Keratinocyte (primary cell): ENCODE results near the gene ANKS1B. TPM values are rescaled to one million over a fixed set of nuclear protein-coding genes. Genes with fewer than 3 reads are reported as not detected.

Experiments used
- DNase-seq: peaks from one replicate; pipeline ENCODE4 v3.0.0-alpha.2; 2011; ENCODE audit warnings: low read depth, missing footprints, low spot score
- FAIRE-seq: peaks from 2 replicates; lab custom pipeline; 2011; peaks lifted over from hg19 to GRCh38; lab: Jason Lieb, UNC
- H2AFZ ChIP-seq: 2 replicates; pipeline ENCODE4 v1.6.0; 2012; ENCODE audit warnings: low read length, control low read depth, inconsistent platforms; ENCODE audit not compliant: control insufficient read depth
- H3K27ac ChIP-seq: 2 replicates; pipeline ENCODE4 v1.5.1; 2011; ENCODE audit warnings: low read length; ENCODE audit not compliant: control insufficient read depth, insufficient read depth
- H3K27me3 ChIP-seq: 3 replicates; pipeline ENCODE4 v1.6.0; 2011; ENCODE audit warnings: low read length; ENCODE audit not compliant: control insufficient read depth, insufficient read depth; ENCODE audit errors: extremely low read depth
- H3K36me3 ChIP-seq, 2 experiments: 2 replicates in 1 of 2; 3 replicates in 1 of 2; pipeline ENCODE4 v1.5.1; 2011; ENCODE audit warnings: low read length in 2 of 2, mild to moderate bottlenecking in 1 of 2; ENCODE audit not compliant: control insufficient read depth in 2 of 2, insufficient read depth in 2 of 2; ENCODE audit errors: extremely low read depth in 1 of 2
- H3K4me1 ChIP-seq: 3 replicates; pipeline ENCODE4 v1.5.1; 2011; ENCODE audit warnings: low read length; ENCODE audit not compliant: control insufficient read depth, insufficient read depth; ENCODE audit errors: extremely low read depth
- H3K4me2 ChIP-seq: 3 replicates; pipeline ENCODE4 v1.6.0; 2011; ENCODE audit warnings: low read depth, low read length; ENCODE audit not compliant: control insufficient read depth, insufficient read depth; ENCODE audit errors: extremely low read depth
- H3K4me3 ChIP-seq, 3 experiments: fragments of 200-600 bp in 1 of 3; sonication (generic) in 1 of 3; 2 replicates in 2 of 3; 3 replicates in 1 of 3; pipeline ENCODE4 v1.5.1; 2011 to 2016; ENCODE audit warnings: low read length in 3 of 3, mild to moderate bottlenecking in 3 of 3, control low read depth in 2 of 3, inconsistent platforms in 1 of 3, low read depth in 1 of 3, mixed read lengths in 1 of 3, mixed run types in 1 of 3, moderate library complexity in 1 of 3; ENCODE audit not compliant: control insufficient read depth in 2 of 3, insufficient read depth in 2 of 3; ENCODE audit errors: extremely low read depth in 1 of 3
- H3K79me2 ChIP-seq: 2 replicates; pipeline ENCODE4 v1.6.0; 2012; ENCODE audit warnings: low read length; ENCODE audit not compliant: control insufficient read depth, insufficient read depth
- H3K9ac ChIP-seq: 3 replicates; pipeline ENCODE4 v1.6.0; 2011; ENCODE audit warnings: low read length; ENCODE audit not compliant: control insufficient read depth, insufficient read depth; ENCODE audit errors: extremely low read depth
- H3K9me1 ChIP-seq: 3 replicates; pipeline ENCODE4 v1.6.0; 2011; ENCODE audit warnings: low read length; ENCODE audit not compliant: control insufficient read depth, insufficient read depth; ENCODE audit errors: extremely low read depth
- H3K9me3 ChIP-seq: 2 replicates; pipeline ENCODE4 v1.5.1; 2012; ENCODE audit warnings: low read depth, low read length; ENCODE audit not compliant: control insufficient read depth
- H4K20me1 ChIP-seq: 3 replicates; pipeline ENCODE4 v1.6.0; 2011; ENCODE audit warnings: low read length; ENCODE audit not compliant: control insufficient read depth, insufficient read depth; ENCODE audit errors: extremely low read depth
- CTCF ChIP-seq, 3 experiments: IDR thresholded peaks in 1 of 3; conservative IDR thresholded peaks in 1 of 3; optimal IDR thresholded peaks in 1 of 3; 2 replicates in 2 of 3; 3 replicates in 1 of 3; pipeline versions ENCODE3 to v1.5.1; 2011; ENCODE audit warnings: low read length in 3 of 3, mild to moderate bottlenecking in 3 of 3, moderate library complexity in 2 of 3, control low read depth in 1 of 3, inconsistent platforms in 1 of 3; ENCODE audit not compliant: insufficient read depth in 2 of 3; ENCODE audit errors: extremely low read depth in 1 of 3
- EZH2 ChIP-seq: IDR thresholded peaks from one replicate; pipeline ENCODE4 v1.6.1; 2012; ENCODE audit warnings: inconsistent platforms, mild to moderate bottlenecking, low read length, moderate library complexity
- dilution Hi-C: fragments of 300-500 bp; cut with MboI; formaldehyde crosslinking; loops from one replicate; pipeline ENCODE4 v1.7.0; 2020; ENCODE audit warnings: low sequenced_read_pairs; ENCODE audit not compliant: extremely low pct_ligation_motif_present
- polyA plus RNA-seq, 5 experiments: library from polyadenylated mRNA; depleted of rRNA in 3 of 5; stranded (reverse) in 3 of 5; stranded (forward) in 1 of 5; unstranded in 1 of 5; fragments of >200 nt; gene quantifications; 1 replicate in 1 of 5; 2 replicates in 3 of 5; 3 replicates in 1 of 5; pipeline versions ENCODE4 v1.2.1 to v1.2.3, GENCODE V29; 2011 to 2012; ENCODE audit warnings: missing spikeins in 2 of 5, low read depth in 1 of 5, low replicate concordance in 1 of 5

Gene ANKS1B
- polyA plus RNA-seq, 1 donor (not counting 4 experiments of a cell fraction or from before 2014, with no cell fraction given) = not detected

GRCh38 chr12:99861731-99862130 lies 123.0 kb downstream of the ANKS1B start:
- H3K27me3 ChIP-seq = no peaks in the 10 kb centered on the region
- no peak overlapping the region for H3K4me2 ChIP-seq
- H3K27ac ChIP-seq = no peak overlapping the region
- H2AFZ ChIP-seq = no peak overlapping the region
- no peak overlapping the region for H3K9ac ChIP-seq
- H3K36me3 ChIP-seq = no peaks in the 10 kb centered on the region
- no peaks in the 10 kb centered on the region for H3K4me1 ChIP-seq
- H3K79me2 ChIP-seq = no peaks in the 10 kb centered on the region
- dilution Hi-C loops = no loop called here
- no peak for FAIRE-seq
- no peaks in the 10 kb centered on the region for H4K20me1 ChIP-seq
- no peaks in the 10 kb centered on the region for H3K9me1 ChIP-seq
- no peaks in the 10 kb centered on the region for H3K9me3 ChIP-seq
- TF ChIP-seq EZH2 (no peak), CTCF (optimal IDR thresholded peaks at IDR 0.05 in 1 of 3, IDR thresholded peaks at IDR 0.05 in 1 of 3, conservative IDR thresholded peaks at IDR 0.05 in 1 of 3; ENCODE audit: extremely low read depth in 1 of 3, insufficient read depth in 2 of 3, low read length in 3 of 3) (no peak)
- H3K4me3 ChIP-seq = no peak overlapping the region
- DNase-seq = no peak

GRCh38 chr12:99859126-99859525 lies 125.6 kb downstream of the ANKS1B start:
- Histone ChIP-seq H3K79me2 (no peaks in the 10 kb centered on the region), H3K27ac (no peak overlapping the region), H3K27me3 (no peaks in the 10 kb centered on the region), H3K9me1 (no peaks in the 10 kb centered on the region), H2AFZ (no peak overlapping the region), H4K20me1 (no peaks in the 10 kb centered on the region), H3K4me3 (no peak overlapping the region), H3K36me3 (no peaks in the 10 kb centered on the region), H3K4me1 (no peaks in the 10 kb centered on the region), H3K9ac (no peak overlapping the region), H3K4me2 (no peak overlapping the region), H3K9me3 (no peaks in the 10 kb centered on the region)
- FAIRE-seq (no peak), DNase-seq (no peak)
- dilution Hi-C loops = no loop called here
- TF ChIP-seq CTCF (optimal IDR thresholded peaks at IDR 0.05 in 1 of 3, IDR thresholded peaks at IDR 0.05 in 1 of 3, conservative IDR thresholded peaks at IDR 0.05 in 1 of 3; ENCODE audit: extremely low read depth in 1 of 3, insufficient read depth in 2 of 3, low read length in 3 of 3) = no peak
- no peak for TF ChIP-seq EZH2
